Kidney epithelial cell (primary cell): Measurements from ENCODE around the gene ZNF516. TPM values are rescaled to one million over a fixed set of nuclear protein-coding genes. Genes with fewer than 3 reads are reported as not detected.

Experiments used
- DNase-seq: peaks from one replicate; pipeline ENCODE4 v3.0.0-alpha.2; 2010; ENCODE audit warnings: low read depth
- H3K27me3 ChIP-seq: 2 replicates; pipeline ENCODE4 v1.6.0; 2011; ENCODE audit warnings: low read length; ENCODE audit not compliant: control insufficient read depth, insufficient read depth
- H3K36me3 ChIP-seq: 2 replicates; pipeline ENCODE4 v1.5.1; 2011; ENCODE audit warnings: low read length; ENCODE audit not compliant: control insufficient read depth, insufficient read depth
- H3K4me3 ChIP-seq: 2 replicates; pipeline ENCODE4 v1.5.1; 2011; ENCODE audit warnings: low read depth, mild to moderate bottlenecking, control low read depth, low read length
- total RNA-seq: library from RNA; depleted of rRNA; stranded (reverse); fragments of >200 nt; gene quantifications from 2 replicates; pipeline ENCODE4 v1.2.3, GENCODE V29; 2015
- TF ChIP-seq, protein P1 (sequence below): IDR thresholded peaks from 2 replicates; pipeline ENCODE4 v1.5.1; 2011; ENCODE audit warnings: mild to moderate bottlenecking, moderate library complexity, low read length, control low read depth, inconsistent platforms; ENCODE audit not compliant: insufficient read depth, poor library complexity, severe bottlenecking

ZNF516 gene
- total RNA-seq, 1 donor from 2014 or later = 56.1 TPM

DNA sequence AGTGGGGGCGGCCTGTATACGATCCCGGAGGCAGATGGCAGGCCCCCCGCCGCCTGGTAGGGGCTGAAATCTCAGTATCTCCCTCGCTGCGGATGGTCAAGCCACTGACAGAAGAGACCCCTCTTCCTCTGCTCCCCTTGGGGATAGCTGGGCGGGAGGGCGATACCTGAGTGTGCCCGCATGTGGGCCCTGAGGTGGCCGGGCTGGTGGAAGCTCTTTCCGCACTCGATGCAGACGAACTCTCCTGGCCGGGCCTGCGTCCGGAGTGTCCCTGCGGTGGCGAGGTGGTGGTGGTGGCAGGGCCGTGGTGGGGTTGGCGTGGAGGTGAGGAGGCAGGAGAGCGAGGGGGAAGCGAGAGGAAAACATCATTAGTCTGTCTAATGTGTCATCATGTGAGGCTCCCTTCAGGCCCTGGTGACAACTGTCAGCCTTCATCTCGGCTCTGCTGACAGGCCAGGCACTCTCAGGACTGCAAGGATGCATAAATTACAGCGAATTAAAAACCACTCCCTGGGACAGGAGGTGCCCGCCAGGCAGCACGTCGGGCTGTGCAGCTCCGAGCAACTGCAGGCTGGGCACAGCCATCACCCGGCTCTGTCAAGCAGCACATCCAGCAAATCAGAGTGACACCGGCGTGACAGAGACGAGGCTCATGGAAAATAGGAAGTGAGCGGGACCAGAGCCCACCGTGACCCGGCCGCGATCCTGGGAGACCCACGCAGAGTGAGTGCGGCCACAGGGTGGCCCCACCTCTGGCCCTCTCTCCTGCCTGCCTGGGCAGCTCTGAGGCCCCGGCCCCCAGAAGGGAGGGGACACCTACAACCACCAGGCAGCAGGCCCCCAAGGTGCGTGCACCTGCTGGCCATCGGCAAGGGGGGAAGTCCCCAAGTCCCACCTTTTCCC lies 123.5 kb downstream of the ZNF516 start:
- DNase-seq = no peak
- H3K27me3 ChIP-seq = no peaks in the 10 kb centered on the region
- TF ChIP-seq, protein P1, sequence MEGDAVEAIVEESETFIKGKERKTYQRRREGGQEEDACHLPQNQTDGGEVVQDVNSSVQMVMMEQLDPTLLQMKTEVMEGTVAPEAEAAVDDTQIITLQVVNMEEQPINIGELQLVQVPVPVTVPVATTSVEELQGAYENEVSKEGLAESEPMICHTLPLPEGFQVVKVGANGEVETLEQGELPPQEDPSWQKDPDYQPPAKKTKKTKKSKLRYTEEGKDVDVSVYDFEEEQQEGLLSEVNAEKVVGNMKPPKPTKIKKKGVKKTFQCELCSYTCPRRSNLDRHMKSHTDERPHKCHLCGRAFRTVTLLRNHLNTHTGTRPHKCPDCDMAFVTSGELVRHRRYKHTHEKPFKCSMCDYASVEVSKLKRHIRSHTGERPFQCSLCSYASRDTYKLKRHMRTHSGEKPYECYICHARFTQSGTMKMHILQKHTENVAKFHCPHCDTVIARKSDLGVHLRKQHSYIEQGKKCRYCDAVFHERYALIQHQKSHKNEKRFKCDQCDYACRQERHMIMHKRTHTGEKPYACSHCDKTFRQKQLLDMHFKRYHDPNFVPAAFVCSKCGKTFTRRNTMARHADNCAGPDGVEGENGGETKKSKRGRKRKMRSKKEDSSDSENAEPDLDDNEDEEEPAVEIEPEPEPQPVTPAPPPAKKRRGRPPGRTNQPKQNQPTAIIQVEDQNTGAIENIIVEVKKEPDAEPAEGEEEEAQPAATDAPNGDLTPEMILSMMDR = no peak
- no peaks in the 10 kb centered on the region for H3K36me3 ChIP-seq
- H3K4me3 ChIP-seq = no peak overlapping the region

DNA sequence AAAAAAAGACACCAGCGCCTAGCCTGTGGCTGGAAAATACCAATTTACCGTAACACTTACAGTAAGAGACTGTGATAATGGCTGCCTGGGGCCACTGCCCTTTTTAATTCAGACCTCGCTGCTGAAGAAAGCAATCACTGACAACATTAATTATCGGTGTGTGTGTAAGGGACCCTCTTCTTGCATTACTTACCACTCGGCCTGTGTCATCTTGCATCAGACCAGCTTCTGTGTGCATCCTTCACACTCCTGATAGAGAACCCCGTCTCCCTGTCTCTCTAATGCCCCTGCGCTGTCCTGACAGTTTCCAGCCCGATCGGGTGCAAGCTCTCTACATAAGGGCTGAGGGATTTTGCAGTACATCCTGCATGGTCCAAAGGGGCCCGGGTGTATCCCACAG lies 124.4 kb downstream of the ZNF516 start:
- no peaks in the 10 kb centered on the region for H3K27me3 ChIP-seq
- no peak overlapping the region for H3K4me3 ChIP-seq
- DNase-seq = no peak
- H3K36me3 ChIP-seq = no peaks in the 10 kb centered on the region
- TF ChIP-seq, protein P1 = no peak

DNA sequence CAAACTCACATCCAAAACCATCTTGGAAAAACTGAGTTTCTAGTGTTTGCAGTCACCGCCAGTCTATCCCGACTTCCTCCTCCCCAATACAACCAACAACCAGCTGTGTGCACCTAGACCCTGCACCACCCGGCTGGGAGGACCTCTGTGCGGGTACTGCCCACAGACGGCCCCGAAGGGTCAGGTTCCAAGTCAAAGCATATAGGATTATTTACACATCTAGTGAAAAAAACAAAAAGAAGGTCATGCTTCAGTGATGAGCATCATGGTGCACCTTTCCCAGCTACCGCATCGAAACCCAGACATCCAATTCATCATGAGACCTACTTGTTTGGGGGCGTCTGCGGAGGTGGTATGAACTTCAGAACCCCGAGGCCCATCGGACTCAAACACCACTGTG lies 124.8 kb downstream of the ZNF516 start:
- DNase-seq = no peak
- TF ChIP-seq, protein P1 = no peak
- H3K27me3 ChIP-seq = no peaks in the 10 kb centered on the region
- H3K36me3 ChIP-seq = no peaks in the 10 kb centered on the region
- no peak overlapping the region for H3K4me3 ChIP-seq

DNA sequence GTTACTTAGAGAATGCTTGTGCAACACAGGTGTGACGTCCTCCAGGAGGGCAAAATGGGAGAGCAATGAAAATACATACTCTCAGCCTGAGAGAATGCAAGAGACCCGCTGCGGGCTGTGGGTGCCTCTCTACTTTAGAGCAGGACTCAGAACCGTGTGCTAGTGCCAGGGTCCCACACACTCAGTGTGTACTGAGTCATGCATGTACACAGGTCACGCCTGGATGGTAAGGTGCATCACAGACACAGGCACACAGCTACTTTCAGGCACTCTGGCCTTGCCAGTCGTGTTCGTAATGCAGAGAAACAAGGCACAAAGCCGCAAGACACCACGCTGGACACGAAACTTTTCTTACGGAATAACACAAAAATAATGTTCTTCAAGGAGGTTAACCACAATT lies 125.3 kb downstream of the ZNF516 start:
- Histone ChIP-seq H3K27me3 (no peaks in the 10 kb centered on the region), H3K4me3 (no peak overlapping the region), H3K36me3 (no peaks in the 10 kb centered on the region)
- TF ChIP-seq, protein P1 = no peak
- DNase-seq = no peak

DNA sequence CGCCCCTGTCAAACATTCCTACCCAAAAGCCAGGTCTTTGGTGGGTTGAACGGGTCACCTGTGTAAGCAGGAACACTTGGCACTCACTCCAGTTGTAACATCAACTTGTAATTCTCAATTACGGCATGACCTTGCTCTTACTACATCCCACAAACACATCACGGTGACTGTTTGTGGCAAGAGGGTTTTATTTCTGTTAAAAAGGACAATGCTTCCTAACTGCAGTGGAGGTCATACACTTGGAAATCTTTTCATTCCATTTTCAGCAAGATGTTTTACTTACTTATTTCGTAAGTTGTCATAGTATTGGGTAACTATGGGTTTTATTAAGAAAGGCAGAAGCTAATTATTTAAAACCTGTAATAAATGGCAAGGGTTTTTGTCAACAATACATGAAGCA lies 126.1 kb downstream of the ZNF516 start:
- TF ChIP-seq, protein P1 = no peak
- no peaks in the 10 kb centered on the region for H3K27me3 ChIP-seq
- no peak overlapping the region for H3K4me3 ChIP-seq
- DNase-seq = no peak
- no peaks in the 10 kb centered on the region for H3K36me3 ChIP-seq

DNA sequence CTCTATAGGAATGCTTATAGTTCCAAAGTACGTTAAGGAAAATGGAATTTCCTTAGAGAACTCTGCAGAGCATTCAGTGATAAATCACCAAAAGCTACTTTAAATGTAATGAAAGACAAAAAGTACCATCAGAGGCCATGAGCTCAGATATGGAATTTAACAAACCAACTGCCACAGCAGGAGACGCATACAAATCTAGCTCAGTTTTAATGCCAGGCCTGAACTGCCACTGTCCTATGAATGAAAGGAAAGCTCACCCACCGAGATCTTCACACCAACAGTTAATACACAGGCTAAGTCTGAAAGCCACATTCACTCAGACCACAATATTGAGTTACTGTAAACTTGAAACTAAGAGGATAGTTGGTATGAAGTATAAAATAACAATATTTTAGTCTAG lies 126.8 kb downstream of the ZNF516 start:
- Histone ChIP-seq H3K27me3 (no peaks in the 10 kb centered on the region), H3K4me3 (no peak overlapping the region)
- TF ChIP-seq, protein P1 = no peak

More for the DNA sequence above, 126.8 kb downstream of the ZNF516 start:
- no peaks in the 10 kb centered on the region for H3K36me3 ChIP-seq
- no peak for DNase-seq
